NCI-H146 treated with DMSO at 0.1 percent for 48 hours (cell line): ENCODE data around the gene NUP50.
"Not testable (repeated sequence)": the region's sequence is repeated elsewhere in the genome, so short reads cannot be mapped to it uniquely, and the experiment has no call there.

Experiments
- DNase-seq: peaks from one replicate; lab custom pipeline; 2025; ENCODE audit not compliant: unreplicated experiment; lab: John Stamatoyannopoulos, UW

The NUP50 gene

DNA sequence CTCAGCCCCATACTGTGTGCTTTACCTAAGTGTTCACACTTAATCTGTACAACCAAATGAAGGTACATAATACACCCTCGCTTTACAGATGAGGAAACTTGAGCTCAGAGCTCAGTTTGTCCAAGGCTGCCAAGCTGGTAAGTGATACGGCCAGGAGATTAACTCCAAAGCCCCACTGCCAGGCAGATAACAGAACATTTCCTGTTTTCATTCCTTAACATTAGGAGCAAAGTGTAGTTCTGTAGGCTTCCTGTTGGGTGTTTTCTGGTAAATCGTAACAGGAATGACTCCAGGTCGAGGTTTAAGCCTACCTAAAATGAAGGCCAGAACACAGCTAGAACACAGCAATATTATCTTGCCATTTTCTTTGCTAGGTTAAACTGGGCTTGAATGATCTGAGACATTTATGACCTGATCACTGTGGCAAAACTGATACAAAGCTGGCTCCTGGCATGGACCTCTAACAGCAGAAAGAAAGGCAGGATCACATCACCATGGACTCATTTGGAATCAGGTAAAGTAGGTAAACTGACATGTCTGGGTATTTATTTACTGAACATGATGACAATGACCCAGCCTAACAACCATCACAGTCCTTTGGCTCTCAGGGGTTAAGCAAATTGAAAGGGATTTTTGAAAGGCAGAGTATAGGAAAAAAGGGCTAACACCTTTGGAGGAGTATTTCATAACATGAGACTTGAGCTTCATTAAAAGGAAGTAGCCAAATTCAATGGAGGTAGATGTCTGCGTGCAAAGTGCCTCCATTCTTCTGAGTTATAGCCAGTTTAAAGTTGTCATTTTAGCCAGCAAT, 3.9 kb upstream of the NUP50 start:
- no peak for DNase-seq

DNA sequence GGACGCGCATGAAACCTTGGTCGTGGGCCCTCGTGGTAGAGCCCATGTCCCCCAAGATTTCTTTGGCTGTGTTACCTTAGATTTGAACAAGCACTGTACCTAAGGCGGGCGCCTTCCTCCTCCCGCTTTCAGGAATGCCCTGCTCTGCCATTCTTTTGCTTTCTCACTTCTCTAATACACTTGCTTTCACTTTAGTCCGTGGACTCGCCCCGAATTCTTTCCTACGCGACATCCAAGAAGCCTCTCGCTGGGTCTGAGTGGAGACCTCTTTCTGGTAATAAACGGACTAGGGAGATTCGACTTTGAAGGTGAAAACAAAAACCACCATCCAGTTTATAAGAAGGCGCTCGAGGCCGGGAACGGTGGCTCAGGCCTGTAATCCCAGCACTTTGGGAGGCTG, 1.2 kb upstream of the NUP50 start:
- no peak for DNase-seq

DNA sequence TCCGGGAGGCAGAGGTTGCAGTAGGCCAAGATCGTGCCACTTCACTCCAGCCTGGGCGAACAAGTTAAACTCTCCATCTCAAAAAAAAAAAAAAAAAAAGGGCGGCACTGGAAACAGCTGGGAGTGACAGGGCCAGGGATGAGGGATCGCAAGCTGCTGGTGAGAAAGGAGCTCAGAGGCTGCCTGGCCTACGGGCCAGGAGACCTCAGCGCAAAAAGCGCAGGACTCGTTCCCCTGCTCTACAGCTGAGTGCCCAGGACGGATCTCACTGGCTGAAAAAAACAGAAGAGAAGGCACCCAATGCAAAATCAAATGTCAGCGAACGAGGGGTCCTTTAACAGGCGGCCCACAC, 650 bp upstream of the NUP50 start:
- peak; percentile 10 for DNase-seq

DNA sequence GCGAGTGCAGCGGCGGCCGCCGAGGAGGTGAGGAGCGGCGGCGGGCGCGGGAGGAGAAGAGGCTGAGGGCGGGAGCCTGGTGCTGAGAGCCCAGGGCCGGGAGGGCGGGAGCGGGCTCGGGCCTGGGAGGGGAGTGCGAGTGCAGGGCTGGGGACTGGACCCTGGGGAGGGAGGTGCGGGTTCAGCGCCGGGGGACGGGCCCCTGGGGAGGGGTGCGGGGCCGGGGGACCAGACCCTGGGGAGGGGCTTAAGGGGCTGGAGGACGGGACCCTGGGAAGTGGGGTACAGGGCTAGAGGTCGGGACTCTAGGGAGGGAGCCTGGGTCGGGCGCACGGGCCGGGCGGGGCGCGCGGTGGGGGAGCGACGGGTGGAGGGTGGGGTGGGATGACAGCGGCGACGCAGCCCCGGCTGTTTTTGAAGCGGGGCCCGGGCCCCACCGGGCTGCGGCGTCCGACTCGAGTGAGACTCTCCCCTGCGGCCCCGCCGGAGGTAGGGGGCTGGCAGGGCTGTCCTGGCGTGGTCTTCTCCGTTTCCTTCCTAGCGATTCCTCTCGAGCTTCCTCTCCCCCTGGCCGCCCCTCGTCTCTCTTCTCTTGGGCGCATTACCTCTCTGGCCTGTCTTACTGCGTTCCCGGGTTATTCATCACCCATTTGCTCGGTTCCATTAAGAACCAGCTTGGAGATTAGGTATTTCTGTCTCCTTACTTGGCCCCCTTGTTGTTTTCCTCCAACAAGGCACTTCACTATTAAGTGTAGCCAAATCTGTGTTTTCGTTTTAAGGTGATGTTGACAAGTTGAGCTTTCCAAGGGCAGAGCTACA, 754 bp downstream of the NUP50 start:
- DNase-seq: no peak

DNA sequence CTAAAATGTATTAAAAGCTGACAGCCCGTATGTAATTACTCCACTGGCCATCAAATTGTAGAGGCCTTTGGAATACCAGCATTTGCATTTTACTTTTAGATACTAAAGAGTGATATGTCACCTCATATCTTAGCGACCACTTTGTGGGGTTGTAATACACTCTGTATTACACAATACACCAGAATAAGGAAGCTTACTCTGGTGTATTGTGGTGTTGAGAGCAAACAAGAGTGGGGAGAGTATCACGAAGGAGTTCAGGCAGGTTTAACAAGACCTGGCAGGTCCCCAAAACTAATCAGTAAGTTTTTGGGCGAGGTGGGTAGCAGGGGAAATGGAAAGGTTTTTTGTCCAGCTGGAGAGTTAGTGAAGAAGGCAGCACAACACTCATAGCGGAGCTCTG, 3.2 kb downstream of the NUP50 start:
- DNase-seq: no peak

DNA sequence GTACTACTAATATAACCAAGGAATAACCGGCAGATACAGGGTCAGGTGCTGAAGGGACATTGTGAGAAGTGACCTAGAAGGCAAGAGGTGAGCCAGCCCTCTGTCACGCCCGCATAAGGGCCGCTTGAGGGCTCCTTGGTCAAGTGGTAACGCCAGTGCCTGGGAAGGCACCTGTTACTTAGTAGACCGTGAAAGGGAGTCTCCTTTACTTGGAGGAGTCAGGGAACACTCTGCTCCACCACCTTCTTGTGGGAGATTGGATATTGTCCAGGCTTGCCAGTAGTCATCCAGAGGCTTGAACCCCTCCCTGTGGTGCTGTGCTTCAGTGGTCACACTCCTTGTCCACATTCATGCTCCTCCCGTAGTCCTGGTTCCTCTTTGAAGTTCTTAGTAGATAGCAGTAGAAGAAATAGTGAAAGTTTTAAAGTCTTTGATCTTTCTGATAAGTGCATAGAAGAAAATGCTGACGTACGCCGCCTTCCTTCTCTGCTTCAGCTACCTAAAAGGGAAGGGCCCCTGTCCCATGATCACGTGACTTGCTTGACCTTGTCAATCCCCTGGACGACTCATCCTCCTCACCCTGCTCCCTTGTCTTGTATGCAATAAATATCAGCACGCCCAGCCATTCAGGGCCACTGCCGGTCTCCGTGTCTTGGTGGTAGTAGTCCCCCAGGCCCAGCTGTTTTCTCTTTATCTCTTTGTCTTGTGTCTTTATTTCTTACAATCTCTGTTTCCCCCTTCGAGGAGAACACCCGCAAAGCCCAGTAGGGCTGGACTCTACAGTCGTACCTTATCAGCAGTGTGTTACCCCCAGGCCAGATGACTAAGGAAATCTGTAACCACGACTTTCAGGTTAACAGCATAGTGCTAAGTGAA, 6.1 kb downstream of the NUP50 start:
- DNase-seq: no peak

DNA sequence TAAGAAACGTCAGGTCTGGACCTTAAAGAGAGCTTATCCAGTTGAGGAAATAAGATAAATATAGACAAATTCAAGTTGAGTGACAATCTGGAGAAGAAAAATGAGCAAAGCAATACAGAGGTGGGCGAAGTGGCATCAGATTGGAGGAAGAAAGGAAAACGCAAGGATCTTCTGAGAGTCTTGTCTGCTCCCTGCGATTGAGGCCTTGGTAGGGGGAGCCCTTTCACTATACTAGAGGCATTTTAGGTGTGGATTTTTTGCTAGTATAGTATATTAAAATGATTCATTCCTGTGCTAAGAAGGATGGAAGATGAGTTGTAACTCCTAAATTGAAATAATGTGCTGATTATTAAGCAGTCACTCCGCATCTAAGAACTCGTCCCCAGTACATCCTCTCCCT, 8.1 kb downstream of the NUP50 start:
- no peak for DNase-seq

DNA sequence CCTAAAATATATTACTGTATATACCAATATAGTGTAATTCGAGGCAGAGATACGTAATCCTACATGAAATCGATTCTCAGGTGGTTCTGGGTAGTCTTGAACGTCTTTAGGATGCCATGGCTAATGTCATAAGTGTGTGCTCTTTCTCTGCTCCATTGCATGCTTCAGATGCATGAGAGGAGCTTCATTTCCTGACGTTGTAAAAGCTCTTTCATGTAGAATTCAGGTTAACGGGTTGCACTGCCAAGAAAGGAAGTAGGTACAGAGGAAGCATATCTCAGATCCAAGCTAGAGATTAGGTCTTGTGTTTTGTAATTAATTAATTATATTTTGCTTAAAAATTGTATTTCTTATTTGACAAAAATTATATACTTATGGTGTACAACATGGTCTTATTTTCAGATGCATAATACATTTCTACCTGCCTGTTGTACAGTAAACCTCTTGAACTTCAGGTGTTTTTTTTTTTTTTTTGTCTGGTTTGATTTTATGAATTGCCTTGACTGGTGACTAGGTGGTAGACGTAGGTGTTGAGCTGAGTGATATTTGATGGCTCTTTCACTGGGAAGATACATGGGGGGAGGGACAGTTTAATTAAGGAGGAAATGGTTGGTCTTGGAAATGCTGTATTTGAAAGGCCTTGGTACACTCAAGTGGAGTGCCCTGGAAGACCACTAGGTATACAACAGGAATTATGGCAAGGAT, 9.3 kb downstream of the NUP50 start:
- no peak for DNase-seq

DNA sequence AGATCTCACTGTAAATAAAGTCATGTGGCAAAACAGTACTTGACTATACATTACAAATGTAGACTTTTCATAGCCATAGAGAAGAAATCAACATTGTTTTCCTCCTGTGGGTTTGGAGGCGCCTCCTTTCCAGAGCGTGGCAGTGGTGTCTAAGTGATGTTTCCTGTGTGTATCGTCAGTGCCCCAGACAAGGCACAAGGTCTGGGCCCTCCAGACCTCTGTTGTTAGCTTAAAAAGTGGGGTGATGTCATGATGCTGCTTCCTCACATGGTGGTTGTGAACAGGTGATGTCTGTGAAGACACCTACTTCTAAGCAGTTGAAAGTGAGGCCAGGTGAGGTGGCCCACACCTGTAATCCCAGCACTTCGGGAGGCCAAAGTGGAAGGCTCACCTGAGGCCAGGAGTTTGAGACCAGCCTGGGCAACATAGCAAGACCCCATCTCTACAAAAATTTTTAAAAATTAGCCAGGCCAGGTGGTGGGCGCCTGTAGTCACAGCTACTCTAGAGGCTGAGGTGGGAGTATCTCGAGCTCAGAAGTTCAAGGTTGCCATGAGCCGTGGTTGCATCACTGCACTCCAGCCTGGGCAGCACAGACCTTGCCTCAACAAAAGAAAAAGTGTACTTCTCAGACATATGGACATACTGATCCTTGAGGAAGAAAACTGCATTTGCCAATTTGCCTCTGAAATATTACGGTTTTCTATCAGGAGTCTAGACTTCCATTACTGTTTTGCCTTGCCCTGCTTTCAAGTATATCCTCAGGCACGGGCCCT, 15.7 kb downstream of the NUP50 start:
- no peak for DNase-seq

DNA sequence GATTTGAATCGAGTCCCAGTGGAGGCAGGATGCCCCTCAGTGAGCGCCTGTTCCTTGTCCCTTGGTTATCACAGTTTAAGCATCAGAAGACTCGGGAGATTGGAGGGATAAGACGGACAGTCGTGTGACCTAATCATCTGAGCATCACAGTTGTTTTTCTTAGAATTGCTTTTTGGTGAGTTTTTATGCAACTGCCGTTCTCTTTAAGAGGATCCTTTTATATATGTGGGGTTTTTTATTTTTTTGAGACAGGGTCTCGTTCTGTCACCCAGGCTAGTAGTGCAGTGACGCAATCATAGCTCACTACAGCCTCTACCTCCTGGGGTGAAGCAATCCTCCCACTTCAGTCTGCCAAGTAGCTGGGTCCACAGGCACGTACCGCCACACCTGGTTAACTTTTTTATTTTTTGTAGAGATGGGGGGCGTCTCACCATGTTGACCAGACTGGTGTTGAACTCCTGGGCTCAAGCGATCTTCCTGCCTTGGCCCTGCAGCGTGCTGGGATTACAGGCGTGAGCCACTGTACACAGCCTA, 16.5 kb downstream of the NUP50 start:
- no peak for DNase-seq

DNA sequence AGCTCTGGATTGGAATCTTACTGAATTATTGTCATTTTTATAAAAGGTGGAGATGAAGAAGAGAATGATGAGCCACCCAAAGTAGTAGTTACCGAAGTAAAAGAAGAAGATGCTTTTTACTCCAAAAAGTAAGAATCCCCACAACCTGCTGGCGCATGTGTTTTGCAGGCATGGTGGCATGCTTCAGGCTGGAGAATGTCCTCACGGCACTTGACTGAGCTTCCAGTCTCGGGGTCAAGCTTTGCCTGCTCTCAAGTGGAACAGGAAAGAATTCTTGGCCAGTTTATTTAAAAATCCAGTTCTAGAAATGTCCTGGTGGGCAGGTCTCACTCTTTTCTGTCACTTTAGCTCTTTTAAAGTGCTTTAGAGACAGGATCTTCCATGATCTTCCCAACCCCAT, 17.5 kb downstream of the NUP50 start:
- DNase-seq: no peak

DNA sequence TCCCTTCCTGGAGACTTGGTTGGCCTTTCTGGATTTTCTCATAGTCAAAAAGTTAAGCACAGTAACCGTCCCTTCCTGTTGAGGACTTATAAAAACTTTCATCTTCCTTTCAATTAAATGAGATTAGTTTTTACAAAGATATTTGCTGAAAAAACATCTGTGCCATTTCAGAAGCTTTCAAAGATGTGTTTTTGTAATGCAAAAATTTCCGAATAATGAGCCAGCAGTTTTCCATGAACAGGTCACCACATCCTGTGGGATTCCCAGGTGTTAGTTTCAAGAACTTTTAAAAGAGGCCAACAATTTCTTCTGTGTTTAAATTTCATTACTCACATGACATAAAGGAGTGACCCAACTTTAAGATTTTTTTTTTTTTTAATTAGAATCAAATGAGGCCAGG, 18.0 kb downstream of the NUP50 start:
- DNase-seq: no peak

DNA sequence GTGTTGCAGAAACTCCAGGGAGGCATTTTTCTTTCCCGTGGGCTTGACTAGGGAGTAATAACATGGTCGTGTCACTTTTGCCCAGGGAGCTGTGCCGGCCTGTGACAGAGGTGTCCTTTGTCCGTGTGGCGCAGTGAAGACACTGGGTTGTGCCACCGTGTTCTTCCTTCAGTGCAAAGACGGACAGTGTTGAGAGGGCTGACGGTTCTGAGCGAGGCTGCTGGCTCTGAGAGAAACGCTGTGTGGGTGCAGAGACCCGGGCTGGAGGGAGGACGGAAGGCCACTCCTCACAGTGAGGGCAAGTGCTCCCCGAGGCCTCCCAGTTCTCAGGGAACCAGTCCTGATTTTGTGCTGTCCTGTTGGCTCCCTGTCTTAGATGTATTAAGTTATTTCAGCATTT, 20.2 kb downstream of the NUP50 start:
- no peak for DNase-seq

DNA sequence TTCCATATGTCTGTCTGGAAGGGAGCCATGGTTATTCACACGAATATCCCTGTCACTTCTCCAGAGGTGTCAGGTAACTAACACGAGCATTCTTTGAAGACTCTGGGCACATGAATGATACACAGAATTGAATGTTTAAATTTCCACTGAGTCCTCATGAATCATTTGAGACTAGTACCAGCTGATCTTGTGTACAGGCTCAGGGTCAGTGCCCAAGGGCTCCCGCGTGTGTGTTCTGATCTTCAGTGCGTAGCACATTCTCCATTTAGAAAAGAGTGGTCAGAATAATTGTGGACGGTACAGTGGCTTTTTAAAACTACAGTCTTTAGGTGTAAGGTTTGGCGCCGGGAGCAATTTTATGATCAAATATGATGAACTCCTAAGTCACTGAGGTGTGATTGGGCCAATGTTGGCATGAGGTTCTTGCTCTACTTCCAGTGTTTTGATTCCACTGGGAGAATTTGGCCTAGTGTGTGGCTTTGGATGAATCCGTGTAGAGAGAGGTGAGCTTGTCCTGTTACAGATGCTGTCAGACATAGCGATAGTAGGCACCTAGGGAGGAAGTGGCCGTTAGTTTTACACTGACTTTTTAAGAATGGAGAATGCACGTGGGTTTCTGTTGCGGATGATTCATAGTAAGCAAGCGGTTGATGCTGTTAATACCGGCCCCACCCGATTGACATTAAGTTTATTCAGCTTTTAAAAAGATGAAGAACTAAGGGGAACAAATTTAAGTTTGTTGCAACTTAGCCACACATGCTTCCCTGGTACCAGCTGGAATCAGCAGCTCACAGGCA, 22.2 kb downstream of the NUP50 start:
- no peak for DNase-seq

DNA sequence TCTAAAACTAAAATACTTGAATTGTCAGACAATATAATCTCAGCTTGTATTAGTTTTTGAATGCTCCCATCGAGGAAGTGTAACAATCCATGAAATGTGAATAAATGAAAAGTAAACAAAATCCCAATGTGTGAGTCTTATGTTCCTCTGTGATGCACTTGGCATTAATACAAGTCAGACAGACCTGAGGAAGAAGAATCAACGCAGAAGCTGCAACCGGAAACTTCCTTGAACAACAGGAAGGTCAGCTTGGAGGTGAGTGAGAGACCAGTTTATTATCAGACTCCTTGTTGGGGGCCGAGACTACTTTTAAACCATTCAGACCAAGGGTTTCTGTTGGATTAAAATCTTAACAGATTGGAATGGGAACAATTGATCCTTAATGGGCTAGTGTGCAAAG, 24.2 kb downstream of the NUP50 start:
- DNase-seq: no peak

DNA sequence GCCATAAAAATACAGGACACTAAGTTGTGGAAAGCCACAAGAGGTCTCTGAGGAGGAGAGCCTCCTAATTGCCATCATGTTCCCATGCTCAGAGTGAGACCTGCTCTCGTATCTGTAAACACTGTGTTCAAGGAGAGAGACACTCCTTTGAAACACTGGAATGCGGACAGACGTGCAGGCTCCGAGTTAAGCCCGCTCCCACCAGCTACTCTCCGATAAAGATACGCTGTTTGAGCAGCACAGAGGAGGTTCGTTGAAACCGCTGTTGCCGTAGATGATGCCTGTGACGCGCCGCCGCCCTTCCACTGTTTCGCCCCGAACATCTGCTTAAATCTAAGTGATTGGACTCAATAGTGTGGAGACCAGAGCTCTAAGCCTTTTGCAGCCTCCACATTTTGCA, 25.1 kb downstream of the NUP50 start:
- DNase-seq: no peak

DNA sequence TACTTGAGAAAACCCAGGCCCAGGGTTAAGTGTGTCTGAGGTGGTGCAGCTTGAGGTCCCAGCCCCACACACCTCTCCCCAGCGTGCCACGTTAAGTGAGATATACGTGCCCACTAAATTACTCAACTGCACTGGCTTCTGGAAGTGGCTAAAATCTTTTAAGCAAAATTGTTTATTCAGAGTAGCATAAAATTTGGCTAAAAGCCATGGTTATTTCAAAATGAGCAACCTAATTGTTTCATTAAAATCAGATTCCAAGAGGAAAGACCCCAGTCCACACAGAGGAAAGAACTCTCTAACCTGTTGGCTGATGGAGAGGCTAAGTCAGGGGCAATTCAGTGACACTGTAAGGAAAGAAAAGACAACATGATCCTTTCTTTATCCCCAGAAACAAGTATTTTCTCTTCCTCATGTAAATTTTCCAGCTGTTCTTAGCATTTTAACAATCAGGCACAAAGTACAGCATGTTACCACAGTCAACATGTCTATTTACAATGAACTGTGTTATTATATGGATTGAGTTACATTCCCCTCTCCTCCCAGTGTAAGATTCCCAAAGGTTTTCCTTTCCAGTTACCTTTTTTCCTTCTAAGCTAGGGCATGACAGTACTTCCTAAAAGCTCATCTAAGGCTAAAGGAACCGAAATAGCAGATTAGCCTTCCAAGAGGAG, 26.6 kb downstream of the NUP50 start:
- no peak for DNase-seq

DNA sequence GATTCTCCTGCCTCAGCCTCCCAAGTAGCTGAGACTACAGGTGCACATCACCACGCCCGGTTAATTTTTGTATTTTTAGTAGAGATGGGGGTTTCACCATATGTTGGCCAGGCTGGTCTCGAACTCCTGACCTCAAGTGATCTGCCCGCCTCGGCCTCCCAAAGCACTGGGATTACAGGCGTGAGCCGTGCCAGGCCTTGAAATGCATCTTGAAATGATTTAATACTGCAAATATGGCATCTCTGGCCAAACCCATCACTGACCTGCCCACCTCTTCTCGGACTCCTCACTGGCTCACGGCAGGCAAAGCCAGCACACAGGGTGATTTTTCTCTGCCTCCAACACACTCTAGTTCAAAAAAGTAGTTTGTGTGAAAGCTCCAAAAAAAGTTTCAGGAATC, 28.0 kb downstream of the NUP50 start:
- not testable (repeated sequence) for DNase-seq
